SK-N-MC (cell line): ENCODE data around the gene RPL10L.

Source experiments
- DNase-seq: peaks from one replicate; pipeline ENCODE4 v3.0.0-alpha.2; 2011; ENCODE audit warnings: low read depth, low spot score
- H3K27ac ChIP-seq: fragments of 200-600 bp; sonication (generic); 2 replicates; pipeline ENCODE4 v1.5.1; 2016; ENCODE audit warnings: mixed run types
- H3K36me3 ChIP-seq: fragments of 200-600 bp; sonication (generic); 2 replicates; pipeline ENCODE4 v1.6.1; 2017; ENCODE audit warnings: antibody characterized with exemption, low read length, mixed read lengths; ENCODE audit not compliant: insufficient read depth
- H3K4me3 ChIP-seq: fragments of 200-600 bp; sonication (generic); 2 replicates; pipeline ENCODE4 v1.5.1; 2016
- H3K9ac ChIP-seq: fragments of 200-600 bp; sonication (generic); 2 replicates; pipeline ENCODE4 v1.8.0; 2017; ENCODE audit warnings: mixed run types, mixed read lengths; ENCODE audit not compliant: insufficient read length
- H3K9me3 ChIP-seq: fragments of 200-600 bp; sonication (generic); 2 replicates; pipeline ENCODE4 v1.6.1; 2017; ENCODE audit warnings: low read depth, mild to moderate bottlenecking, antibody characterized with exemption, low read length, moderate library complexity, mixed read lengths
- EZH2 ChIP-seq: fragments of 200-600 bp; sonication (generic); IDR thresholded peaks from one replicate; pipeline ENCODE4 v1.6.1; 2017; ENCODE audit warnings: antibody characterized with exemption
- FOXP2 ChIP-seq: optimal IDR thresholded peaks from 2 replicates; pipeline ENCODE3; 2011; ENCODE audit warnings: mild to moderate bottlenecking, moderate library complexity; ENCODE audit not compliant: insufficient read depth; ENCODE audit errors: extremely low read length, control extremely low read depth
- POLR2AphosphoS5 ChIP-seq: IDR thresholded peaks from 2 replicates; pipeline ENCODE4 v1.6.1; 2012; ENCODE audit warnings: mild to moderate bottlenecking, low read depth, low read length, borderline replicate concordance

RPL10L gene

GRCh38 chr14:46651526-46652144 lies at the start of gene RPL10L:
Gene RPL10L (minus strand): TSS chr14:46651781. CDS start chr14:46651736, 45 bp downstream.
- Histone ChIP-seq H3K9me3 (no peaks in the 10 kb centered on the region), H3K9ac (no peak within 1 kb of the TSS), H3K4me3 (no peak within 1 kb of the TSS), H3K36me3 (no peaks in the 10 kb centered on the region), H3K27ac (no peak within 1 kb of the TSS)
- TF ChIP-seq FOXP2 (no peak), POLR2AphosphoS5 (no peak), EZH2 (no peak)
- no peak for DNase-seq

GRCh38 chr14:46691819-46692218 lies 40.2 kb upstream of the RPL10L start:
- no peaks in the 10 kb centered on the region for H3K36me3 ChIP-seq
- H3K4me3 ChIP-seq: no peak overlapping the region
- H3K27ac ChIP-seq: no peak overlapping the region
- DNase-seq: no peak
- no peak overlapping the region for H3K9ac ChIP-seq
- no peak for TF ChIP-seq POLR2AphosphoS5
- no peak for TF ChIP-seq FOXP2
- TF ChIP-seq EZH2: no peak
- H3K9me3 ChIP-seq: no peaks in the 10 kb centered on the region

- no peaks in the 10 kb centered on the region for H3K9me3 ChIP-seq
- no peak overlapping the region for H3K4me3 ChIP-seq
- TF ChIP-seq FOXP2 (no peak), POLR2AphosphoS5 (no peak), EZH2 (no peak)
- no peak overlapping the region for H3K9ac ChIP-seq
- no peak for DNase-seq
- H3K27ac ChIP-seq: no peak overlapping the region
- no peaks in the 10 kb centered on the region for H3K36me3 ChIP-seq
These were observed 35.1 kb upstream of the RPL10L start for GRCh38 chr14:46686652-46687051.

GRCh38 chr14:46672128-46672527 lies 20.5 kb upstream of the RPL10L start:
- H3K27ac ChIP-seq: no peak overlapping the region
- TF ChIP-seq EZH2: no peak
- TF ChIP-seq POLR2AphosphoS5: no peak
- TF ChIP-seq FOXP2: no peak
- no peaks in the 10 kb centered on the region for H3K36me3 ChIP-seq
- no peak overlapping the region for H3K9ac ChIP-seq
- no peak overlapping the region for H3K4me3 ChIP-seq
- DNase-seq: no peak
- H3K9me3 ChIP-seq: no peaks in the 10 kb centered on the region

GRCh38 chr14:46663382-46663781 lies 11.8 kb upstream of the RPL10L start:
- no peak overlapping the region for H3K27ac ChIP-seq
- no peaks in the 10 kb centered on the region for H3K9me3 ChIP-seq
- TF ChIP-seq EZH2 (no peak), POLR2AphosphoS5 (no peak), FOXP2 (no peak)
- no peak for DNase-seq
- H3K4me3 ChIP-seq: no peak overlapping the region
- H3K9ac ChIP-seq: no peak overlapping the region
- H3K36me3 ChIP-seq: no peaks in the 10 kb centered on the region

- no peak for DNase-seq
- no peak overlapping the region for H3K9ac ChIP-seq
- TF ChIP-seq FOXP2 (no peak), POLR2AphosphoS5 (no peak), EZH2 (no peak)
- no peak overlapping the region for H3K27ac ChIP-seq
- no peaks in the 10 kb centered on the region for H3K36me3 ChIP-seq
- no peaks in the 10 kb centered on the region for H3K9me3 ChIP-seq
- no peak overlapping the region for H3K4me3 ChIP-seq
These were observed 10.1 kb upstream of the RPL10L start for GRCh38 chr14:46661728-46662127.

- no peak overlapping the region for H3K9ac ChIP-seq
- no peak for TF ChIP-seq POLR2AphosphoS5
- no peak for TF ChIP-seq EZH2
- DNase-seq: no peak
These were observed 1.6 kb upstream of the RPL10L start for GRCh38 chr14:46653031-46653755.

GRCh38 chr14:46646796-46647195 lies 4.8 kb downstream of the RPL10L start:
- Histone ChIP-seq H3K27ac (no peak overlapping the region), H3K36me3 (no peaks in the 10 kb centered on the region), H3K4me3 (no peak overlapping the region), H3K9ac (no peak overlapping the region), H3K9me3 (no peaks in the 10 kb centered on the region)
- TF ChIP-seq EZH2 (no peak), POLR2AphosphoS5 (no peak), FOXP2 (no peak)
- no peak for DNase-seq

More at GRCh38 chr14:46653031-46653755, 1.6 kb upstream of the RPL10L start:
- H3K36me3 ChIP-seq: no peaks in the 10 kb centered on the region
- H3K9me3 ChIP-seq: no peaks in the 10 kb centered on the region
- H3K27ac ChIP-seq: no peak overlapping the region
- no peak overlapping the region for H3K4me3 ChIP-seq
